ES-I3 (cell line): ENCODE results near the gene C16orf89.

ENCODE experiments used
- H3K36me3 ChIP-seq: 2 replicates; pipeline ENCODE4 v1.6.1; 2013; ENCODE audit warnings: mild to moderate bottlenecking, low read length, control low read depth, moderate library complexity; ENCODE audit not compliant: insufficient read depth
- H3K4me1 ChIP-seq: 2 replicates; pipeline ENCODE4 v1.6.1; 2013; ENCODE audit warnings: mild to moderate bottlenecking, control low read depth, low read length; ENCODE audit not compliant: insufficient read depth
- H3K9ac ChIP-seq: 2 replicates; pipeline ENCODE4 v1.6.1; 2013; ENCODE audit warnings: low read depth, mild to moderate bottlenecking, low read length, moderate library complexity
- H3K9me3 ChIP-seq: 2 replicates; pipeline ENCODE4 v1.6.1; 2013; ENCODE audit warnings: mild to moderate bottlenecking, low read length, moderate library complexity; ENCODE audit not compliant: control insufficient read depth, insufficient read depth

Gene C16orf89

GRCh38 chr16:5034167-5034523 lies 31.6 kb downstream of the C16orf89 start:
- no peaks in the 10 kb centered on the region for H3K9me3 ChIP-seq
- H3K9ac ChIP-seq = peak overlapping the region; percentile 64; the same call in 1 of the 2 replicates
- H3K36me3 ChIP-seq = no peaks in the 10 kb centered on the region
- peaks cover 4% of the 10 kb centered on the region; the same call in 1 of the 2 replicates for H3K4me1 ChIP-seq

- no peaks in the 10 kb centered on the region for H3K9me3 ChIP-seq
- H3K36me3 ChIP-seq = no peaks in the 10 kb centered on the region
- peaks cover 4% of the 10 kb centered on the region; the same call in 1 of the 2 replicates for H3K4me1 ChIP-seq
- H3K9ac ChIP-seq = peak within 1 kb of the TSS; percentile 64
These were observed 32.2 kb downstream of the C16orf89 start, which contains the start of gene NAGPA for GRCh38 chr16:5033256-5034166. Gene NAGPA, minus strand, starts transcription at chr16:5033935. Its CDS starts 21 bp downstream, at chr16:5033914.

- Histone ChIP-seq H3K9me3 (no peaks in the 10 kb centered on the region), H3K9ac (peak overlapping the region; percentile 64; the same call in 1 of the 2 replicates), H3K36me3 (no peaks in the 10 kb centered on the region), H3K4me1 (peaks cover 4% of the 10 kb centered on the region; the same call in 1 of the 2 replicates)
These were observed 33.0 kb downstream of the C16orf89 start for GRCh38 chr16:5032748-5033167.

- peaks cover 3% of the 10 kb centered on the region; the same call in 1 of the 2 replicates for H3K4me1 ChIP-seq
These were observed 34.2 kb downstream of the C16orf89 start for GRCh38 chr16:5031601-5032000.

GRCh38 chr16:5030251-5030870 lies 35.4 kb downstream of the C16orf89 start:
- no peaks in the 10 kb centered on the region for H3K36me3 ChIP-seq
- H3K4me1 ChIP-seq = no peaks in the 10 kb centered on the region
- no peak overlapping the region for H3K9ac ChIP-seq
- no peaks in the 10 kb centered on the region for H3K9me3 ChIP-seq

More at GRCh38 chr16:5031601-5032000, 34.2 kb downstream of the C16orf89 start:
- Histone ChIP-seq H3K9me3 (no peaks in the 10 kb centered on the region), H3K9ac (no peak overlapping the region), H3K36me3 (no peaks in the 10 kb centered on the region)

GRCh38 chr16:5028950-5029475 lies 36.7 kb downstream of the C16orf89 start:
- H3K9me3 ChIP-seq = no peaks in the 10 kb centered on the region
- H3K4me1 ChIP-seq = no peaks in the 10 kb centered on the region
- no peaks in the 10 kb centered on the region for H3K36me3 ChIP-seq
- H3K9ac ChIP-seq = no peak overlapping the region

- Histone ChIP-seq H3K4me1 (no peaks in the 10 kb centered on the region), H3K9me3 (no peaks in the 10 kb centered on the region), H3K36me3 (no peaks in the 10 kb centered on the region), H3K9ac (no peak overlapping the region)
These were observed 38.1 kb downstream of the C16orf89 start for GRCh38 chr16:5027575-5028235.

- Histone ChIP-seq H3K36me3 (no peaks in the 10 kb centered on the region), H3K9ac (no peak overlapping the region), H3K4me1 (no peaks in the 10 kb centered on the region), H3K9me3 (no peaks in the 10 kb centered on the region)
These were observed 38.7 kb downstream of the C16orf89 start for GRCh38 chr16:5027086-5027485.

- Histone ChIP-seq H3K4me1 (no peaks in the 10 kb centered on the region), H3K9ac (no peak overlapping the region), H3K36me3 (no peaks in the 10 kb centered on the region), H3K9me3 (no peaks in the 10 kb centered on the region)
These were observed 39.1 kb downstream of the C16orf89 start for GRCh38 chr16:5026664-5027063.

GRCh38 chr16:5025171-5025632 lies 40.6 kb downstream of the C16orf89 start:
- Histone ChIP-seq H3K4me1 (no peaks in the 10 kb centered on the region), H3K36me3 (no peaks in the 10 kb centered on the region), H3K9me3 (no peaks in the 10 kb centered on the region), H3K9ac (no peak overlapping the region)

- Histone ChIP-seq H3K9ac (no peak overlapping the region), H3K9me3 (no peaks in the 10 kb centered on the region), H3K36me3 (no peaks in the 10 kb centered on the region)
These were observed 41.1 kb downstream of the C16orf89 start for GRCh38 chr16:5024632-5025031.

GRCh38 chr16:5022521-5022920 lies 43.2 kb downstream of the C16orf89 start:
- H3K9ac ChIP-seq = no peak overlapping the region
- H3K4me1 ChIP-seq = no peaks in the 10 kb centered on the region
- no peaks in the 10 kb centered on the region for H3K9me3 ChIP-seq
- no peaks in the 10 kb centered on the region for H3K36me3 ChIP-seq

More at GRCh38 chr16:5024632-5025031, 41.1 kb downstream of the C16orf89 start:
- H3K4me1 ChIP-seq = no peaks in the 10 kb centered on the region

- Histone ChIP-seq H3K9ac (no peak overlapping the region), H3K36me3 (no peaks in the 10 kb centered on the region), H3K4me1 (no peaks in the 10 kb centered on the region), H3K9me3 (no peaks in the 10 kb centered on the region)
These were observed 45.2 kb downstream of the C16orf89 start for GRCh38 chr16:5020551-5020950.

GRCh38 chr16:5019775-5020174 lies 46.0 kb downstream of the C16orf89 start:
- Histone ChIP-seq H3K9me3 (no peaks in the 10 kb centered on the region), H3K36me3 (no peaks in the 10 kb centered on the region), H3K9ac (no peak overlapping the region), H3K4me1 (no peaks in the 10 kb centered on the region)
